ENCODE measurements around the gene FCMR. TPM values are rescaled to one million over a fixed set of nuclear protein-coding genes. Genes with fewer than 3 reads are reported as not detected.
A peak's percentile ranks its signal among the peaks of the same experiment; 100 is the strongest.

Gene FCMR
- total and polyA plus RNA-seq, 2 experiments from 2014 or later = 0.84 TPM; not detected in 1

GRCh38 chr1:206954459-206955342 lies 33.0 kb upstream of the FCMR start:
- Histone ChIP-seq H3K4me2 (no peak overlapping the region), H3K4me3 (no peak overlapping the region), H3K27ac (ENCODE audit: low read depth) (no peak overlapping the region), H3K36me3 (ENCODE audit: insufficient read depth) (no peaks in the 10 kb centered on the region), H3F3A (replicated peaks; ENCODE audit: low read depth) (no peaks in the 10 kb centered on the region), H3K4me1 (ENCODE audit: insufficient read depth) (no peaks in the 10 kb centered on the region), H2AFZ (peak overlapping the region; percentile 63; the same call in 1 of the 2 replicates), H4K20me1 (replicated peaks; ENCODE audit: insufficient read depth) (no peaks in the 10 kb centered on the region), H3K27me3 (ENCODE audit: insufficient read depth) (no peaks in the 10 kb centered on the region), H3K9me2 (ENCODE audit: insufficient read depth) (peaks cover 4% of the 10 kb centered on the region; the same call in 1 of the 2 replicates), H3K79me2 (replicated peaks; ENCODE audit: insufficient read depth) (no peaks in the 10 kb centered on the region)
- TF ChIP-seq STAT1 (IDR thresholded peaks at IDR 0.05; ENCODE audit: unreplicated experiment) (no peak), EZH2phosphoT487 (IDR thresholded peaks at IDR 0.05; ENCODE audit: unreplicated experiment) (no peak), NANOG (IDR thresholded peaks at IDR 0.05; ENCODE audit: borderline replicate concordance) (no peak), ZNF331 (CRISPR knock-in tag; IDR thresholded peaks at IDR 0.05; ENCODE audit: low read depth) (no peak), CTCF (conservative IDR thresholded peaks at IDR 0.05; ENCODE audit: low read depth in 2 of 2) (no peak), POLR2AphosphoS5 (IDR thresholded peaks at IDR 0.05; ENCODE audit: low read depth) (no peak), CREB1 (CRISPR knock-in tag; IDR thresholded peaks at IDR 0.05; ENCODE audit: low read depth) (no peak), REST (IDR thresholded peaks at IDR 0.05; ENCODE audit: unreplicated experiment) (no peak), JUNB (IDR thresholded peaks at IDR 0.05; ENCODE audit: unreplicated experiment) (no peak), EZH2 (IDR thresholded peaks at IDR 0.05; ENCODE audit: low read depth, unreplicated experiment) (no peak), ZNF462 (CRISPR knock-in tag; IDR thresholded peaks at IDR 0.05) (no peak)
- H3K36me3 Mint-ChIP-seq (ENCODE audit: low read depth) = no peaks in the 10 kb centered on the region
- DNase-seq (ENCODE audit: low spot score) = no peak
- peaks cover 8% of the 10 kb centered on the region for H3K27me3 Mint-ChIP-seq (ENCODE audit: insufficient read depth, low read depth, poor library complexity)
- no peak for ATAC-seq
- H3K4me1 Mint-ChIP-seq = no peaks in the 10 kb centered on the region
- no peak overlapping the region for H3K27ac Mint-ChIP-seq
- H3K9me3 Mint-ChIP-seq = no peaks in the 10 kb centered on the region
- H3K4me3 Mint-ChIP-seq = no peak overlapping the region
